ENCODE results near the gene COX5B. TPM values are rescaled to one million over a fixed set of nuclear protein-coding genes. Genes with fewer than 3 reads are reported as not detected.

Gene COX5B
- total RNA-seq, 1 experiment from 2014 or later: 298 TPM

GRCh38 chr2:97653874-97654273 is 8.0 kb downstream of the COX5B start:
- intact Hi-C loops (cut with micrococcal nuclease; ENCODE audit: unreplicated experiment): no loop called here
- TF ChIP-seq CTCF (IDR thresholded peaks at IDR 0.05) (no peak), REST (IDR thresholded peaks at IDR 0.05; ENCODE audit: insufficient read depth in 1 of 2, low read depth in 2 of 2, low read length in 1 of 2) (no peak), SIN3A (IDR thresholded peaks at IDR 0.05; ENCODE audit: borderline replicate concordance, insufficient read depth, low read depth, low read length) (no peak)
- peaks cover 4% of the 10 kb centered on the region; the same call in 1 of the 2 replicates for H3K9me3 ChIP-seq (ENCODE audit: control insufficient read depth, insufficient read depth, low read depth, low read length)
- ATAC-seq: no peak
- no peak overlapping the region for H3K27ac ChIP-seq (ENCODE audit: low read length)
- no peak for DNase-seq (ENCODE audit: low read depth, low spot score)
- in situ Hi-C loops (cut with HindIII; ENCODE audit: low pct_unique_long_range_greater_than_20kb, low sequenced_read_pairs): no loop called here
- H3K36me3 ChIP-seq (ENCODE audit: control insufficient read depth, insufficient read depth, low read length): no peaks in the 10 kb centered on the region
- POLR2A ChIA-PET: no interaction called here
- H3K27me3 ChIP-seq (ENCODE audit: control insufficient read depth, insufficient read depth, low read length): no peaks in the 10 kb centered on the region
- no TSS peak for BruUV-seq (replicated peaks)
- CTCF ChIA-PET: no interaction called here
- H3K4me3 ChIP-seq (ENCODE audit: low read depth in 2 of 2, low read length in 2 of 2): no peak overlapping the region
- H3K4me1 ChIP-seq (ENCODE audit: control insufficient read depth, insufficient read depth, low read length): no peaks in the 10 kb centered on the region

- peaks cover 4% of the 10 kb centered on the region; the same call in 1 of the 2 replicates for H3K9me3 ChIP-seq (ENCODE audit: control insufficient read depth, insufficient read depth, low read depth, low read length)
- DNase-seq (ENCODE audit: low read depth, low spot score) (no peak), ATAC-seq (no peak)
- H3K36me3 ChIP-seq (ENCODE audit: control insufficient read depth, insufficient read depth, low read length): no peaks in the 10 kb centered on the region
- no peak for TF ChIP-seq CTCF (IDR thresholded peaks at IDR 0.05)
- no peak for TF ChIP-seq SIN3A (IDR thresholded peaks at IDR 0.05; ENCODE audit: borderline replicate concordance, insufficient read depth, low read depth, low read length)
- TF ChIP-seq REST (IDR thresholded peaks at IDR 0.05; ENCODE audit: insufficient read depth in 1 of 2, low read depth in 2 of 2, low read length in 1 of 2): no peak
- no peak for TF ChIP-seq TCF7L2 (IDR thresholded peaks at IDR 0.05; ENCODE audit: low read depth, low read length)
- TF ChIP-seq POLR2AphosphoS5 (IDR thresholded peaks at IDR 0.05; ENCODE audit: low read depth, low read length): no peak
- ChIA-PET CTCF (no interaction called here), POLR2A (no interaction called here)
- no peaks in the 10 kb centered on the region for H3K4me1 ChIP-seq (ENCODE audit: control insufficient read depth, insufficient read depth, low read length)
- H3K4me3 ChIP-seq (ENCODE audit: low read depth in 2 of 2, low read length in 2 of 2): no peak overlapping the region
- no peaks in the 10 kb centered on the region for H3K27me3 ChIP-seq (ENCODE audit: control insufficient read depth, insufficient read depth, low read length)
- H3K27ac ChIP-seq (ENCODE audit: low read length): no peak overlapping the region
- in situ Hi-C loops (cut with HindIII; ENCODE audit: low pct_unique_long_range_greater_than_20kb, low sequenced_read_pairs): no loop called here
- intact Hi-C loops (cut with micrococcal nuclease; ENCODE audit: unreplicated experiment): no loop called here
- BruUV-seq (replicated peaks): no TSS peak
Measured at GRCh38 chr2:97654309-97654708, 8.4 kb downstream of the COX5B start.

Measured in Panc1 (cell line).